ENCODE measurements around the gene MRPL36.

DNA sequence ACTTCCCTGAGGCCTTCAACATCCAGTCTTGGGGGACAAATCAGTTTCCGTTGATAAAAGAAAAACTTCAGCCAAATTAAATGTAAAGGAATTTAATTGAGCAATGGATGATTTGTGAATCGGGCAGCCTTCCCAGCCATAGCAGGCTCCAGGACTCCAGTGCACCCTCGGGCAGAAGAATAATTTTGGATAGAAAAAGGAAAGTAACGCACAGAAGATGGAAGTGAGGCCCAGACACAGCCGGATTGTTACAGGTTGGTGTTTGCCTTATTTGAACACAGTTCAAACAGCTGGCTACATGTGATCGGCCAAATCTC is 19.1 kb downstream of the MRPL36 start:
- TF ChIP-seq, protein P1, sequence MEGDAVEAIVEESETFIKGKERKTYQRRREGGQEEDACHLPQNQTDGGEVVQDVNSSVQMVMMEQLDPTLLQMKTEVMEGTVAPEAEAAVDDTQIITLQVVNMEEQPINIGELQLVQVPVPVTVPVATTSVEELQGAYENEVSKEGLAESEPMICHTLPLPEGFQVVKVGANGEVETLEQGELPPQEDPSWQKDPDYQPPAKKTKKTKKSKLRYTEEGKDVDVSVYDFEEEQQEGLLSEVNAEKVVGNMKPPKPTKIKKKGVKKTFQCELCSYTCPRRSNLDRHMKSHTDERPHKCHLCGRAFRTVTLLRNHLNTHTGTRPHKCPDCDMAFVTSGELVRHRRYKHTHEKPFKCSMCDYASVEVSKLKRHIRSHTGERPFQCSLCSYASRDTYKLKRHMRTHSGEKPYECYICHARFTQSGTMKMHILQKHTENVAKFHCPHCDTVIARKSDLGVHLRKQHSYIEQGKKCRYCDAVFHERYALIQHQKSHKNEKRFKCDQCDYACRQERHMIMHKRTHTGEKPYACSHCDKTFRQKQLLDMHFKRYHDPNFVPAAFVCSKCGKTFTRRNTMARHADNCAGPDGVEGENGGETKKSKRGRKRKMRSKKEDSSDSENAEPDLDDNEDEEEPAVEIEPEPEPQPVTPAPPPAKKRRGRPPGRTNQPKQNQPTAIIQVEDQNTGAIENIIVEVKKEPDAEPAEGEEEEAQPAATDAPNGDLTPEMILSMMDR (optimal IDR thresholded peaks at IDR 0.05 in 1 of 3, IDR thresholded peaks at IDR 0.05 in 1 of 3, conservative IDR thresholded peaks at IDR 0.05 in 1 of 3; ENCODE audit: extremely low read depth in 1 of 3, insufficient read depth in 2 of 3, low read length in 3 of 3), result no peak
- TF ChIP-seq EZH2 (IDR thresholded peaks at IDR 0.05; ENCODE audit: low read length), result no peak

All from keratinocyte (primary cell).